ENCODE measurements around the gene RINT1.

DNA sequence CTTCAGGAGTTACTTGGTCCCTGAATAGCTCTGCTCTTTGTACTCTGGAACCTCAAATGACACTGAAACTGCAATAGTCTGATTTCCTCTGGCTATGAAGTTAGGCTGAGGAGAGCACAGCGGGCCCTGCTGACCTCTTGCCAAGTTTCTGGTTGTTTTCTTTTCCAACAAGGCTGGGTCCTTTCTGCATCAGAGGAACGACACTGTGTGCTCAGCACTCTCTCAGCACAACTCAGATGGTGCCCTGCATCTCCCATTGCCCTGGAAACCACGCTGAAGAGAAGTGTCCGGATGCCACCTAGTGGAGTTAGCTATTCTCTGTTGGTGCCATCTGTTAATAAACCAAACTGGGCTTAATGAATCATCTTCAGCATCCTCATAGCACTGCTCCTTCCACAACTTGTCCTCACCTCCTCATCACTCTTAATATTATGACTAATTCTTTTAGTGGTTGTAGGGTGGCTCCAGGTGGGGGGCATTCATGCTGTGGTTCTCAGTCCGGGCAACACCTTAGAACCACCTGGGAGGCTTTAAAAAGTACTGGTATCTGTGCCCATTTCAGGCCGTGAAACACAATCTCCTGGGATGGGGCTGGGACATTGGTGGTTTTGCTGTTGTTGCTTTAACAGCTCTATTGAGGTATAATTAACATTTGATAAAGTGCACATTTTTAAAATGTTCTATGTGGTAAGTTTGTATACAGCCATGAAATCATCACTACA lies 57.5 kb downstream of the RINT1 start:
- TF ChIP-seq, protein P1, sequence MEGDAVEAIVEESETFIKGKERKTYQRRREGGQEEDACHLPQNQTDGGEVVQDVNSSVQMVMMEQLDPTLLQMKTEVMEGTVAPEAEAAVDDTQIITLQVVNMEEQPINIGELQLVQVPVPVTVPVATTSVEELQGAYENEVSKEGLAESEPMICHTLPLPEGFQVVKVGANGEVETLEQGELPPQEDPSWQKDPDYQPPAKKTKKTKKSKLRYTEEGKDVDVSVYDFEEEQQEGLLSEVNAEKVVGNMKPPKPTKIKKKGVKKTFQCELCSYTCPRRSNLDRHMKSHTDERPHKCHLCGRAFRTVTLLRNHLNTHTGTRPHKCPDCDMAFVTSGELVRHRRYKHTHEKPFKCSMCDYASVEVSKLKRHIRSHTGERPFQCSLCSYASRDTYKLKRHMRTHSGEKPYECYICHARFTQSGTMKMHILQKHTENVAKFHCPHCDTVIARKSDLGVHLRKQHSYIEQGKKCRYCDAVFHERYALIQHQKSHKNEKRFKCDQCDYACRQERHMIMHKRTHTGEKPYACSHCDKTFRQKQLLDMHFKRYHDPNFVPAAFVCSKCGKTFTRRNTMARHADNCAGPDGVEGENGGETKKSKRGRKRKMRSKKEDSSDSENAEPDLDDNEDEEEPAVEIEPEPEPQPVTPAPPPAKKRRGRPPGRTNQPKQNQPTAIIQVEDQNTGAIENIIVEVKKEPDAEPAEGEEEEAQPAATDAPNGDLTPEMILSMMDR (IDR thresholded peaks at IDR 0.05) = peak; percentile 16 to 52 (median 36)
- TF ChIP-seq EP300 (IDR thresholded peaks at IDR 0.05) = no peak
- TF ChIP-seq POLR2A (IDR thresholded peaks at IDR 0.05) = no peak
- no peak for TF ChIP-seq POLR2AphosphoS5 (IDR thresholded peaks at IDR 0.05)

Data from upper lobe of left lung (tissue), 4 donors.